WTC11 (cell line): ENCODE measurements around the gene AGAP3.

Experiments used
- CTCF ChIP-seq: fragments of 200-600 bp; IDR thresholded peaks from 2 replicates; pipeline ENCODE4 v1.8.0; 2022; ENCODE audit warnings: antibody characterized with exemption
- GABPB1 ChIP-seq: sonication (generic); formaldehyde crosslinking; IDR thresholded peaks from 2 replicates; pipeline ENCODE4 v1.8.1; 2023; ENCODE audit warnings: mild to moderate bottlenecking, missing genetic modification reagents
- NR2C2 ChIP-seq: sonication (generic); formaldehyde crosslinking; IDR thresholded peaks from 2 replicates; pipeline ENCODE4 v1.8.0; 2022; ENCODE audit warnings: mild to moderate bottlenecking, missing genetic modification reagents
- ZNF263 ChIP-seq: sonication (generic); formaldehyde crosslinking; IDR thresholded peaks from 2 replicates; pipeline ENCODE4 v1.8.1; 2022; ENCODE audit warnings: low read depth, mild to moderate bottlenecking, moderate library complexity, missing genetic modification reagents

DNA sequence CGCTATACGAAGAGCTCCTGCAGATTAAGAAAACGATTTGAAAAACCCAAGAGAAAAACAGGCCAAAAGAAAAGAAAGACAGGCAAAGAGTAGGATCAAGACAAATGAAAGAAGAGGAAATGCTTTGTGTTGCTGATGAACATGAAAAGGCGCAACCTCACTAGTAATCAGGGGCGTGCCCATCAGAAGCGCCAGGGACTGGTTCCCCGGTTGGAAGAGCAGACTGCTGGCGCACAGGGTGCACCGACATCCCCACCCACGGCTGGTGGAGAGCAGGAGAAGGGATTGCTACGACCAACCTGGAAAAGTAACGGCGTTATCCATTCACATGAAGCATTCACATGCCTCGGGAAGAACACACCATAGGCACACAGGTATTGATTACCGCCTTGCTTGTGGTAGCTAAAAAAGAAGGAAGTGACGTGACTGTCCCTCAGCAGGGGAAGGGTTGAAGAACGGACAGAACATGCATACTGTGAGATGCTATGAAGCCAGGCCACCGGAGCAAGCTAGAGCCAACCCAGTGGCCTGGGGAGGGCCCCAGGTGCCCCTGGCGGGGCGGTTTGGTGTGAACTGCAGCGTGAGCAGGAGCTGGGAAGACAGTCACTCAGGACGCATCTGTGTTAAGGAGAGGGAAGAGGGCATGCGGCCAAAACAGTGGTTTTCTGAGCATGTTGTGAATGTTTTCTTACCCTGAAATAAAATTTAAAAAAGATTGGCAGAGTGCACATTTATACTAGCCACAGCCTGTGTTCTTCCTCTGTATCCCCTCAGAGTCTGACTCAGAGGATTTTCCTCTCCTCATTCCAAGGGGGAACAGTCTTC lies 18.3 kb downstream of the AGAP3 start:
- no peak for TF ChIP-seq CTCF
- TF ChIP-seq NR2C2 (CRISPR knock-in tag), result no peak
- TF ChIP-seq ZNF263 (CRISPR knock-in tag), result no peak
- TF ChIP-seq GABPB1 (CRISPR knock-in tag), result no peak
